Endodermal cell (in vitro differentiated cells): ENCODE results near the gene PLIN1. TPM values are rescaled to one million over a fixed set of nuclear protein-coding genes. Genes with fewer than 3 reads are reported as not detected.

Experiments
- DNase-seq: peaks from one replicate; pipeline ENCODE4 v3.0.0-alpha.2; 2017
- H3K27ac ChIP-seq: 2 replicates; pipeline ENCODE4 v1.5.1; 2013; ENCODE audit warnings: mild to moderate bottlenecking, low read depth, low read length, moderate library complexity
- H3K27me3 ChIP-seq: 2 replicates; pipeline ENCODE4 v1.6.1; 2013; ENCODE audit warnings: mild to moderate bottlenecking, low read length, moderate library complexity; ENCODE audit not compliant: insufficient read depth, control insufficient read depth, poor library complexity, severe bottlenecking
- H3K36me3 ChIP-seq: 2 replicates; pipeline ENCODE4 v1.7.0; 2013; ENCODE audit warnings: mild to moderate bottlenecking, low read length, moderate library complexity; ENCODE audit not compliant: control insufficient read depth, insufficient read depth
- H3K4me1 ChIP-seq: one replicate; pipeline ENCODE4 v1.7.0; 2013; ENCODE audit warnings: low read length; ENCODE audit not compliant: control insufficient read depth, insufficient read depth
- H3K4me3 ChIP-seq: 2 replicates; pipeline ENCODE4 v1.5.1; 2013; ENCODE audit warnings: mild to moderate bottlenecking, low read length, moderate library complexity
- H3K9ac ChIP-seq: 2 replicates; pipeline ENCODE4 v1.6.1; 2013; ENCODE audit warnings: mild to moderate bottlenecking, low read length, moderate library complexity; ENCODE audit not compliant: poor library complexity, severe bottlenecking; ENCODE audit errors: extremely low read depth
- H3K9me3 ChIP-seq: 2 replicates; pipeline ENCODE4 v1.6.1; 2013; ENCODE audit warnings: mild to moderate bottlenecking, low read length, moderate library complexity; ENCODE audit not compliant: control insufficient read depth
- H3K27ac Mint-ChIP-seq: 2 replicates; pipeline ENCODE4 v1.8.0; 2020; ENCODE audit warnings: mixed read lengths
- H3K27me3 Mint-ChIP-seq: 2 replicates; pipeline ENCODE4 v1.8.0; 2021; ENCODE audit warnings: mild to moderate bottlenecking, mixed read lengths; ENCODE audit not compliant: insufficient read depth
- H3K36me3 Mint-ChIP-seq: 2 replicates; pipeline ENCODE4 v1.8.0; 2020; ENCODE audit warnings: low read depth, mixed read lengths
- H3K4me1 Mint-ChIP-seq: 2 replicates; pipeline ENCODE4 v1.8.0; 2020; ENCODE audit warnings: mixed read lengths
- H3K4me3 Mint-ChIP-seq: 2 replicates; pipeline ENCODE4 v1.8.0; 2020; ENCODE audit warnings: mild to moderate bottlenecking, moderate library complexity, mixed read lengths
- H3K9me3 Mint-ChIP-seq: 2 replicates; pipeline ENCODE4 v1.8.0; 2020; ENCODE audit warnings: mild to moderate bottlenecking, mixed read lengths
- CTCF ChIP-seq: fragments of 200-600 bp; sonication (generic); conservative IDR thresholded peaks from 2 replicates; pipeline ENCODE4 v1.5.0; 2021; ENCODE audit warnings: antibody characterized with exemption, mild to moderate bottlenecking
- WGBS, 2 experiments: methylation state at CpG; one replicate each; pipeline versions ENCODE4 v1.1.5 to v1.1.7; 2013; ENCODE audit warnings: missing lambda C conversion rate in 2 of 2, mixed read lengths in 1 of 2; ENCODE audit not compliant: insufficient coverage in 1 of 2, insufficient read length in 1 of 2; 5-methylcytosine and 5-hydroxymethylcytosine counted together
- total RNA-seq, 2 donors: library from RNA; stranded (reverse); fragmentation: NEBNext Ultra II Directional in 1 of 2; extraction: Animal tissue kit (Norgen Biotek cat#: 25700) in 1 of 2; gene quantifications; 2 replicates in 1 of 2; 3 replicates in 1 of 2; pipeline ENCODE4 v1.2.1, GENCODE V29; 2021

Gene PLIN1
- total RNA-seq, 2 donors from 2014 or later, result 0.11 to 0.22 TPM

- no peaks in the 10 kb centered on the region for H3K9me3 Mint-ChIP-seq
Observed at GRCh38 chr15:89671687-89672086, 7.5 kb downstream of the PLIN1 start.

GRCh38 chr15:89670971-89671560 lies 8.1 kb downstream of the PLIN1 start:
- no peaks in the 10 kb centered on the region for H3K9me3 Mint-ChIP-seq
- WGBS, 2 experiments, result 90 to 100% methylated on average over 5 to 12 of the region's 12 CpGs
- H3K27me3 ChIP-seq, result peaks cover 6% of the 10 kb centered on the region

More at GRCh38 chr15:89671687-89672086, 7.5 kb downstream of the PLIN1 start:
- H3K27ac Mint-ChIP-seq, result no peak overlapping the region
- H3K4me1 ChIP-seq, result no peaks in the 10 kb centered on the region
- H3K9me3 ChIP-seq, result no peaks in the 10 kb centered on the region
- 58 to 94% methylated on average over 2 to 3 of the region's 4 CpGs for WGBS, 2 experiments
- H3K36me3 ChIP-seq, result no peaks in the 10 kb centered on the region
- H3K27me3 ChIP-seq, result peaks cover 5% of the 10 kb centered on the region
- H3K4me1 Mint-ChIP-seq, result peaks cover 6% of the 10 kb centered on the region
- H3K9ac ChIP-seq, result no peak overlapping the region
- H3K27me3 Mint-ChIP-seq, result peaks cover 47% of the 10 kb centered on the region
- H3K36me3 Mint-ChIP-seq, result no peaks in the 10 kb centered on the region
- no peak overlapping the region for H3K4me3 ChIP-seq
- DNase-seq, result no peak
- H3K4me3 Mint-ChIP-seq, result no peak overlapping the region
- no peak for TF ChIP-seq CTCF
- no peak overlapping the region for H3K27ac ChIP-seq

GRCh38 chr15:89669941-89670340 lies 9.2 kb downstream of the PLIN1 start:
- no peak for TF ChIP-seq CTCF
- Mint-ChIP-seq H3K27ac (no peak overlapping the region), H3K36me3 (no peaks in the 10 kb centered on the region), H3K4me3 (no peak overlapping the region), H3K4me1 (peaks cover 3% of the 10 kb centered on the region), H3K27me3 (peaks cover 50% of the 10 kb centered on the region), H3K9me3 (no peaks in the 10 kb centered on the region)
- H3K4me3 ChIP-seq, result no peak overlapping the region
- H3K4me1 ChIP-seq, result no peaks in the 10 kb centered on the region
- no peaks in the 10 kb centered on the region for H3K36me3 ChIP-seq
- no peak overlapping the region for H3K9ac ChIP-seq
- WGBS, 2 experiments, result 94 to 95% methylated on average over 13 to 15 of the region's 15 CpGs
- H3K27me3 ChIP-seq, result peaks cover 12% of the 10 kb centered on the region
- no peak for DNase-seq
- H3K9me3 ChIP-seq, result no peaks in the 10 kb centered on the region
- no peak overlapping the region for H3K27ac ChIP-seq

More at GRCh38 chr15:89670971-89671560, 8.1 kb downstream of the PLIN1 start:
- Histone ChIP-seq H3K9me3 (no peaks in the 10 kb centered on the region), H3K9ac (no peak overlapping the region), H3K27ac (no peak overlapping the region), H3K4me1 (no peaks in the 10 kb centered on the region), H3K4me3 (no peak overlapping the region), H3K36me3 (no peaks in the 10 kb centered on the region)
- DNase-seq, result no peak
- H3K27ac Mint-ChIP-seq, result no peak overlapping the region
- no peak for TF ChIP-seq CTCF
- H3K4me3 Mint-ChIP-seq, result no peak overlapping the region
- no peaks in the 10 kb centered on the region for H3K36me3 Mint-ChIP-seq
- H3K27me3 Mint-ChIP-seq, result peaks cover 52% of the 10 kb centered on the region
- peaks cover 6% of the 10 kb centered on the region for H3K4me1 Mint-ChIP-seq
